GM18520 (cell line): ENCODE measurements around the gene INO80.
"Not testable (repeated sequence)": the region's sequence is repeated elsewhere in the genome, so short reads cannot be mapped to it uniquely, and the experiment has no call there.

Source experiments
- ATAC-seq: cut with Tn5 transposase; IDR thresholded peaks from one replicate; pipeline ENCODE4 v1.9.1; 2021; ENCODE audit not compliant: unreplicated experiment

The INO80 gene

GRCh38 chr15:41116116-41116961 lies at the start of gene INO80:
Gene INO80 (minus strand): TSS chr15:41116280. CDS start chr15:41096310, 19,970 bp downstream.
- peak; percentile 54 for ATAC-seq

GRCh38 chr15:41161736-41162135 lies 45.7 kb upstream of the INO80 start:
- ATAC-seq: no peak

- no peak for ATAC-seq
Observed at GRCh38 chr15:41161336-41161735, 45.3 kb upstream of the INO80 start.

GRCh38 chr15:41160639-41161315 lies 44.7 kb upstream of the INO80 start:
- no peak for ATAC-seq

GRCh38 chr15:41154412-41154811 lies 38.3 kb upstream of the INO80 start:
- no peak for ATAC-seq

GRCh38 chr15:41153733-41154132 lies 37.7 kb upstream of the INO80 start:
- no peak for ATAC-seq

- no peak for ATAC-seq
Observed at GRCh38 chr15:41151451-41152005, 35.4 kb upstream of the INO80 start.

- ATAC-seq: no peak
Observed at GRCh38 chr15:41150279-41150678, 34.2 kb upstream of the INO80 start.

- ATAC-seq: no peak
Observed at GRCh38 chr15:41148065-41148464, 32.0 kb upstream of the INO80 start.

- ATAC-seq: no peak
Observed at GRCh38 chr15:41139619-41140018, 23.5 kb upstream of the INO80 start.

GRCh38 chr15:41139112-41139511 lies 23.0 kb upstream of the INO80 start:
- not testable (repeated sequence) for ATAC-seq

GRCh38 chr15:41135580-41135979 lies 19.5 kb upstream of the INO80 start:
- ATAC-seq: not testable (repeated sequence)

GRCh38 chr15:41133454-41133853 lies 17.4 kb upstream of the INO80 start:
- no peak for ATAC-seq

GRCh38 chr15:41132094-41132493 lies 16.0 kb upstream of the INO80 start:
- not testable (repeated sequence) for ATAC-seq

GRCh38 chr15:41128174-41128902 lies 12.3 kb upstream of the INO80 start:
- ATAC-seq: no peak

- no peak for ATAC-seq
Observed at GRCh38 chr15:41125931-41126642, 10.0 kb upstream of the INO80 start.

GRCh38 chr15:41125063-41125669 lies 9.1 kb upstream of the INO80 start:
- no peak for ATAC-seq

- ATAC-seq: no peak
Observed at GRCh38 chr15:41124058-41124457, 8.0 kb upstream of the INO80 start.

GRCh38 chr15:41122849-41123248 lies 6.8 kb upstream of the INO80 start:
- no peak for ATAC-seq

GRCh38 chr15:41121951-41122350 lies 5.9 kb upstream of the INO80 start:
- no peak for ATAC-seq
